H9 (cell line): ENCODE results near the gene SLC24A1. TPM values are rescaled to one million over a fixed set of nuclear protein-coding genes. Genes with fewer than 3 reads are reported as not detected.

Source experiments
- DNase-seq: peaks from one replicate; pipeline ENCODE4 v3.0.0-alpha.2; 2017
- H2AFZ ChIP-seq: one replicate; pipeline ENCODE4 v1.6.1; 2013; ENCODE audit warnings: mild to moderate bottlenecking, low read length, control low read depth, moderate library complexity
- H2AK5ac ChIP-seq: 2 replicates; pipeline ENCODE4 v1.6.1; 2013; ENCODE audit warnings: low read length, control low read depth, mixed read lengths; ENCODE audit not compliant: insufficient read length
- H2BK120ac ChIP-seq: one replicate; pipeline ENCODE4 v1.6.1; 2013; ENCODE audit warnings: low read depth, mild to moderate bottlenecking, low read length, control low read depth, inconsistent platforms; ENCODE audit not compliant: poor library complexity, severe bottlenecking
- H2BK12ac ChIP-seq: 2 replicates; pipeline ENCODE4 v1.6.1; 2013; ENCODE audit warnings: low read length, control low read depth, mixed read lengths, low read depth; ENCODE audit not compliant: insufficient read length
- H2BK15ac ChIP-seq: 2 replicates; pipeline ENCODE4 v1.6.1; 2013; ENCODE audit warnings: low read depth, low read length, control low read depth
- H2BK20ac ChIP-seq: one replicate; pipeline ENCODE4 v1.6.1; 2013; ENCODE audit warnings: low read depth, mild to moderate bottlenecking, low read length, control low read depth, inconsistent platforms; ENCODE audit not compliant: poor library complexity, severe bottlenecking
- H2BK5ac ChIP-seq: 2 replicates; pipeline ENCODE4 v1.6.1; 2013; ENCODE audit warnings: low read length, control low read depth, mixed read lengths; ENCODE audit not compliant: insufficient read length
- H3K14ac ChIP-seq: 2 replicates; pipeline ENCODE4 v1.6.1; 2013; ENCODE audit warnings: low read length, control low read depth; ENCODE audit not compliant: insufficient read depth
- H3K18ac ChIP-seq: 2 replicates; pipeline ENCODE4 v1.6.1; 2013; ENCODE audit warnings: low read depth, mild to moderate bottlenecking, mixed read lengths, low read length, control low read depth; ENCODE audit not compliant: insufficient read length
- H3K23ac ChIP-seq: 2 replicates; pipeline ENCODE4 v1.6.1; 2013; ENCODE audit warnings: low read length, control low read depth, mixed read lengths, low read depth; ENCODE audit not compliant: insufficient read length
- H3K23me2 ChIP-seq: 2 replicates; pipeline ENCODE4 v1.6.1; 2013; ENCODE audit warnings: low read depth, mild to moderate bottlenecking, mixed read lengths, low read length, control low read depth; ENCODE audit not compliant: insufficient read length, poor library complexity, severe bottlenecking
- H3K27ac ChIP-seq: 2 replicates; pipeline ENCODE4 v1.5.1; 2013; ENCODE audit warnings: low read length, control low read depth, mixed read lengths, low read depth; ENCODE audit not compliant: insufficient read length
- H3K27me3 ChIP-seq: 2 replicates; pipeline ENCODE4 v1.6.1; 2013; ENCODE audit warnings: low read length, control low read depth, inconsistent platforms; ENCODE audit not compliant: insufficient read depth
- H3K4ac ChIP-seq: 2 replicates; pipeline ENCODE4 v1.6.1; 2013; ENCODE audit warnings: low read depth, mild to moderate bottlenecking, control low read depth, inconsistent platforms, low read length, moderate library complexity
- H3K4me1 ChIP-seq: 2 replicates; pipeline ENCODE4 v1.6.1; 2013; ENCODE audit warnings: low read length, control low read depth, inconsistent platforms; ENCODE audit not compliant: insufficient read depth
- H3K4me2 ChIP-seq: 2 replicates; pipeline ENCODE4 v1.6.1; 2013; ENCODE audit warnings: low read length, control low read depth, mixed read lengths; ENCODE audit not compliant: insufficient read length, insufficient read depth
- H3K56ac ChIP-seq: 2 replicates; pipeline ENCODE4 v1.6.1; 2013; ENCODE audit warnings: low read depth, mild to moderate bottlenecking, mixed read lengths, low read length, control low read depth; ENCODE audit not compliant: insufficient read length
- H3K79me1 ChIP-seq: 2 replicates; pipeline ENCODE4 v1.6.1; 2013; ENCODE audit warnings: low read depth, mild to moderate bottlenecking, moderate library complexity, low read length, control low read depth, inconsistent platforms; ENCODE audit not compliant: insufficient read depth, poor library complexity, severe bottlenecking
- H3K79me2 ChIP-seq: 2 replicates; pipeline ENCODE4 v1.6.1; 2013; ENCODE audit warnings: low read length, control low read depth, inconsistent platforms; ENCODE audit not compliant: insufficient read depth
- H3K9ac ChIP-seq: 2 replicates; pipeline ENCODE4 v1.6.1; 2013; ENCODE audit warnings: low read length, control low read depth, mixed read lengths; ENCODE audit not compliant: insufficient read length; ENCODE audit errors: extremely low read depth
- H3K9me3 ChIP-seq: one replicate; pipeline ENCODE4 v1.6.1; 2013; ENCODE audit warnings: low read depth, low read length, inconsistent platforms; ENCODE audit not compliant: control insufficient read depth
- H3T11ph ChIP-seq: one replicate; pipeline ENCODE4 v1.6.1; 2013; ENCODE audit warnings: mild to moderate bottlenecking, low read length, control low read depth, inconsistent platforms
- H4K20me1 ChIP-seq: one replicate; pipeline ENCODE4 v1.6.1; 2013; ENCODE audit not compliant: control insufficient read depth, insufficient read length, insufficient read depth
- H4K5ac ChIP-seq: 2 replicates; pipeline ENCODE4 v1.6.1; 2013; ENCODE audit warnings: low read depth, mild to moderate bottlenecking, mixed read lengths, low read length, control low read depth; ENCODE audit not compliant: insufficient read length
- H4K8ac ChIP-seq: replicated peaks from 2 replicates; pipeline ENCODE4 v1.6.1; 2013; ENCODE audit warnings: low read length, control low read depth, mixed read lengths, low read depth; ENCODE audit not compliant: insufficient read length
- H4K91ac ChIP-seq: 2 replicates; pipeline ENCODE4 v1.6.1; 2013; ENCODE audit warnings: low read depth, mild to moderate bottlenecking, moderate library complexity, mixed read lengths, low read length, control low read depth; ENCODE audit not compliant: insufficient read length
- H3K27ac Mint-ChIP-seq, 3 experiments: 2 replicates in 2 of 3; 3 replicates in 1 of 3; pipeline ENCODE4 v1.8.0; 2020 to 2021; ENCODE audit warnings: mixed read lengths in 3 of 3, mild to moderate bottlenecking in 1 of 3, moderate library complexity in 1 of 3
- H3K27me3 Mint-ChIP-seq: 2 replicates; pipeline ENCODE4 v1.8.0; 2021; ENCODE audit warnings: low read depth, mild to moderate bottlenecking, moderate library complexity, mixed read lengths
- H3K36me3 Mint-ChIP-seq, 3 experiments: 2 replicates in 2 of 3; 3 replicates in 1 of 3; pipeline ENCODE4 v1.8.0; 2020 to 2021; ENCODE audit warnings: low read depth in 3 of 3, mixed read lengths in 3 of 3; ENCODE audit not compliant: insufficient read depth in 1 of 3
- H3K4me1 Mint-ChIP-seq, 2 experiments: 2 replicates each; pipeline ENCODE4 v1.8.0; 2020; ENCODE audit warnings: mixed read lengths in 2 of 2
- H3K4me3 Mint-ChIP-seq, 2 experiments: 2 replicates in 1 of 2; 3 replicates in 1 of 2; pipeline ENCODE4 v1.8.0; 2020 to 2021; ENCODE audit warnings: mild to moderate bottlenecking in 2 of 2, mixed read lengths in 2 of 2, moderate library complexity in 1 of 2
- H3K9me3 Mint-ChIP-seq, 2 experiments: 2 replicates in 1 of 2; 3 replicates in 1 of 2; pipeline ENCODE4 v1.8.0; 2020; ENCODE audit warnings: mild to moderate bottlenecking in 2 of 2, mixed read lengths in 2 of 2, moderate library complexity in 1 of 2
- WGBS: extraction: QIAGEN DNeasy Blood & Tissue Kit; methylation state at CpG from one replicate; pipeline ENCODE4 v1.1.7; 2013; ENCODE audit warnings: missing lambda C conversion rate, low lambda C conversion rate, mixed read lengths; ENCODE audit not compliant: insufficient read length; ENCODE audit errors: extremely low coverage; 5-methylcytosine and 5-hydroxymethylcytosine counted together
- total RNA-seq: library from RNA; stranded (reverse); gene quantifications from 2 replicates; pipeline ENCODE4 v1.2.1, GENCODE V29; 2021
- TF ChIP-seq, protein P1 (sequence below): fragments of 200-600 bp; sonication (generic); conservative IDR thresholded peaks from 3 replicates; pipeline ENCODE4 v1.8.0; 2021; ENCODE audit warnings: antibody characterized with exemption, mild to moderate bottlenecking

The SLC24A1 gene
- total RNA-seq, 1 experiment from 2014 or later: 8.6 TPM

DNA sequence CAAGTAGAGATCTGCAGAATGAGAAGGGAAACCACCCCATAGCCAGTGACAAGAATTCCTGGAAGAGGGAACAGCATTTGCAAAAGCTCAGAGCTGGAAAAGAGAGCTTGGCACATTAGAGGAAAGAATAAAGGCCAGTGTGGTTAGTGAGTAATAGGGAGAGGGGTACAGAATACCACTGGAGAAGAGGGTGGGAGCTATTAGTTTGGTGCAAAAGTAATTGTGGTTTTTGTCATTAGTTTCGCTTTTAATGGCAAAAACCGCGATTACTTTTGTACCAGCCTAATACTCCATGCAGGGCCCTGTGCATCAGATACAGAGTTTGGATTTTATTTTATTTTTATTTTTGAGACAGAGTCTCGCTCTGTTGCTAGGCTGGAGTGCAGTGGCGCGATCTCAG, 9.8 kb downstream of the SLC24A1 start:
- no peak overlapping the region for H4K91ac ChIP-seq
- Mint-ChIP-seq H3K4me3 (no peak overlapping the region), H3K27me3 (no peaks in the 10 kb centered on the region), H3K9me3 (no peaks in the 10 kb centered on the region), H3K27ac (no peak overlapping the region), H3K36me3 (no peaks in the 10 kb centered on the region), H3K4me1 (peaks cover 9 to 10% of the 10 kb centered on the region in 2 experiments)
- no peak overlapping the region for H3K56ac ChIP-seq
- DNase-seq: no peak
- no peaks in the 10 kb centered on the region for H3K27me3 ChIP-seq
- H2BK120ac ChIP-seq: no peak overlapping the region
- H3K23ac ChIP-seq: no peak overlapping the region
- no peaks in the 10 kb centered on the region for H3K4me1 ChIP-seq
- no peak overlapping the region for H2BK5ac ChIP-seq
- no peaks in the 10 kb centered on the region for H4K20me1 ChIP-seq
- no peak overlapping the region for H4K5ac ChIP-seq
- TF ChIP-seq, protein P1, sequence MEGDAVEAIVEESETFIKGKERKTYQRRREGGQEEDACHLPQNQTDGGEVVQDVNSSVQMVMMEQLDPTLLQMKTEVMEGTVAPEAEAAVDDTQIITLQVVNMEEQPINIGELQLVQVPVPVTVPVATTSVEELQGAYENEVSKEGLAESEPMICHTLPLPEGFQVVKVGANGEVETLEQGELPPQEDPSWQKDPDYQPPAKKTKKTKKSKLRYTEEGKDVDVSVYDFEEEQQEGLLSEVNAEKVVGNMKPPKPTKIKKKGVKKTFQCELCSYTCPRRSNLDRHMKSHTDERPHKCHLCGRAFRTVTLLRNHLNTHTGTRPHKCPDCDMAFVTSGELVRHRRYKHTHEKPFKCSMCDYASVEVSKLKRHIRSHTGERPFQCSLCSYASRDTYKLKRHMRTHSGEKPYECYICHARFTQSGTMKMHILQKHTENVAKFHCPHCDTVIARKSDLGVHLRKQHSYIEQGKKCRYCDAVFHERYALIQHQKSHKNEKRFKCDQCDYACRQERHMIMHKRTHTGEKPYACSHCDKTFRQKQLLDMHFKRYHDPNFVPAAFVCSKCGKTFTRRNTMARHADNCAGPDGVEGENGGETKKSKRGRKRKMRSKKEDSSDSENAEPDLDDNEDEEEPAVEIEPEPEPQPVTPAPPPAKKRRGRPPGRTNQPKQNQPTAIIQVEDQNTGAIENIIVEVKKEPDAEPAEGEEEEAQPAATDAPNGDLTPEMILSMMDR: no peak
- no peak overlapping the region for H2AFZ ChIP-seq
- H2BK12ac ChIP-seq: no peak overlapping the region
- H3K9me3 ChIP-seq: no peaks in the 10 kb centered on the region
- no peak overlapping the region for H2BK15ac ChIP-seq
- no peak overlapping the region for H2AK5ac ChIP-seq
- H4K8ac ChIP-seq: no peak overlapping the region
- no peak overlapping the region for H3K14ac ChIP-seq
- no peaks in the 10 kb centered on the region for H3K23me2 ChIP-seq
- no peak overlapping the region for H3K9ac ChIP-seq
- H3K4ac ChIP-seq: no peak overlapping the region
- no peak overlapping the region for H3K4me2 ChIP-seq
- no peak overlapping the region for H2BK20ac ChIP-seq
- WGBS: no CpG with 5 or more reads among the region's 6 CpGs
- H3K79me1 ChIP-seq: no peaks in the 10 kb centered on the region
- H3K27ac ChIP-seq: no peak overlapping the region
- H3T11ph ChIP-seq: no peak overlapping the region
- H3K79me2 ChIP-seq: no peaks in the 10 kb centered on the region
- no peak overlapping the region for H3K18ac ChIP-seq
